Measurements from ENCODE around the gene RND1.

- TF ChIP-seq CTCF (IDR thresholded peaks at IDR 0.05) (no peak), ELK1 (IDR thresholded peaks at IDR 0.05; ENCODE audit: low read depth, low read length) (no peak), MAX (IDR thresholded peaks at IDR 0.05) (no peak), POLR2A (IDR thresholded peaks at IDR 0.05; ENCODE audit: low read length) (no peak), RFX5 (IDR thresholded peaks at IDR 0.05) (no peak), REST (IDR thresholded peaks at IDR 0.05) (no peak), EP300 (IDR thresholded peaks at IDR 0.05) (no peak), MAFK (IDR thresholded peaks at IDR 0.05; ENCODE audit: partially characterized antibody) (no peak), ESRRA (IDR thresholded peaks at IDR 0.05; ENCODE audit: borderline replicate concordance, low read length) (no peak), RCOR1 (IDR thresholded peaks at IDR 0.05; ENCODE audit: low read depth, low read length) (no peak)
Measured at GRCh38 chr12:48811437-48812090, 54.1 kb downstream of the RND1 start.
